Loucy (cell line): Measurements from ENCODE around the gene NOC2L.

Experiments
- CTCF ChIP-seq: fragments of 200-600 bp; sonication (generic); conservative IDR thresholded peaks from 2 replicates; pipeline ENCODE4 v1.5.1; 2014; ENCODE audit warnings: mild to moderate bottlenecking, antibody characterized with exemption, low read length
- EZH2phosphoT487 ChIP-seq: fragments of 200-600 bp; IDR thresholded peaks from 2 replicates; pipeline ENCODE4 v1.6.1; 2018; ENCODE audit warnings: antibody characterized with exemption, mild to moderate bottlenecking, moderate library complexity, borderline replicate concordance

GRCh38 chr1:993379-993995 lies 34.4 kb upstream of the NOC2L start:
- TF ChIP-seq CTCF (no peak), EZH2phosphoT487 (no peak)
